Esophagus muscularis mucosa (tissue), 3 donors: ENCODE results near the gene EHMT2.

ENCODE experiments used
- POLR2A ChIP-seq: fragments of 450-650 bp; IDR thresholded peaks from one replicate; pipeline ENCODE4 v1.6.1; 2017; ENCODE audit warnings: antibody characterized with exemption, moderate library complexity, mild to moderate bottlenecking, low read depth
- TF ChIP-seq, protein P1 (sequence below), 3 experiments: fragments of 200-600 bp in 2 of 3; fragments of 450-650 bp in 1 of 3; sonication (generic) in 2 of 3; IDR thresholded peaks; one replicate each; pipeline ENCODE4 v1.5.1; 2017 to 2019; ENCODE audit warnings: antibody characterized with exemption in 3 of 3, mild to moderate bottlenecking in 2 of 3, moderate library complexity in 1 of 3

DNA sequence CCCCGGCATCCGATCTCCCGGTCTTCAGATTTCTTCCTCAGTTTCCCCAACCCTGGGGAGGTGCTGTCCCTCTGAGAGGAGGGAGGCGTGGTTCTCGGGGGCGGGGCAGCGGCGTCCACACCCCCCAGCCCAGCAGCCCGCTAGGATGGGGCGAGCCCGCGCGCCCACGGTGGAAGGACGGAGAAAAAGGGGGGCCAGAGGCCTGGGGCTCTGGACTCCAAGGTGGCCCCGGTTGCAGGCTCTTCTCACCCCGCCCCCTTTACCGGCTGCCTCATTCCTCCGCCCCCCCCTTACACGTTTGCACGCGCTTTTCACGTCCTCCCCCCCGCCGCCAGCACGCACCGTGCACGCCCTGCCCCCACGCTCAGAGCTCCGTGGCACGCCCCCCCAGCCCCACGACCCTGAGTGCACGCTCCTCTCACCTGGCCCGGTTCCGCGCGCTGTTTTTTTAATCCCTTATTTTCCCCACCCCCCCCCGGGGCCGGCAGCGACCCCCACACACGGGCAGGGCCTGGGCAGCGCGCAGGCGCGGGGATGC, 4.0 kb upstream of the EHMT2 start:
- TF ChIP-seq, protein P1, sequence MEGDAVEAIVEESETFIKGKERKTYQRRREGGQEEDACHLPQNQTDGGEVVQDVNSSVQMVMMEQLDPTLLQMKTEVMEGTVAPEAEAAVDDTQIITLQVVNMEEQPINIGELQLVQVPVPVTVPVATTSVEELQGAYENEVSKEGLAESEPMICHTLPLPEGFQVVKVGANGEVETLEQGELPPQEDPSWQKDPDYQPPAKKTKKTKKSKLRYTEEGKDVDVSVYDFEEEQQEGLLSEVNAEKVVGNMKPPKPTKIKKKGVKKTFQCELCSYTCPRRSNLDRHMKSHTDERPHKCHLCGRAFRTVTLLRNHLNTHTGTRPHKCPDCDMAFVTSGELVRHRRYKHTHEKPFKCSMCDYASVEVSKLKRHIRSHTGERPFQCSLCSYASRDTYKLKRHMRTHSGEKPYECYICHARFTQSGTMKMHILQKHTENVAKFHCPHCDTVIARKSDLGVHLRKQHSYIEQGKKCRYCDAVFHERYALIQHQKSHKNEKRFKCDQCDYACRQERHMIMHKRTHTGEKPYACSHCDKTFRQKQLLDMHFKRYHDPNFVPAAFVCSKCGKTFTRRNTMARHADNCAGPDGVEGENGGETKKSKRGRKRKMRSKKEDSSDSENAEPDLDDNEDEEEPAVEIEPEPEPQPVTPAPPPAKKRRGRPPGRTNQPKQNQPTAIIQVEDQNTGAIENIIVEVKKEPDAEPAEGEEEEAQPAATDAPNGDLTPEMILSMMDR (IDR thresholded peaks at IDR 0.05), result no peak
- no peak for TF ChIP-seq POLR2A
